Ascending aorta (tissue), 2 donors: Measurements from ENCODE around the gene CCBE1. TPM values are rescaled to one million over a fixed set of nuclear protein-coding genes. Genes with fewer than 3 reads are reported as not detected.

ENCODE experiments used
- DNase-seq, 2 donors: peaks; one replicate each; pipeline ENCODE4 v3.0.0-alpha.2; 2019; ENCODE audit warnings: low spot score in 2 of 2
- H3K27ac ChIP-seq, 2 donors: fragments of 200-600 bp; sonication (generic); one replicate each; pipeline ENCODE4 v1.5.1; 2016 to 2017; ENCODE audit warnings: mild to moderate bottlenecking in 1 of 2
- H3K27me3 ChIP-seq: fragments of 200-600 bp; sonication (generic); one replicate; pipeline ENCODE4 v1.5.1; 2017
- H3K36me3 ChIP-seq, 2 donors: fragments of 200-600 bp; sonication (generic); one replicate each; pipeline ENCODE4 v1.5.1; 2016
- H3K4me1 ChIP-seq, 2 donors: fragments of 200-600 bp; sonication (generic); one replicate each; pipeline ENCODE4 v1.5.1; 2016 to 2017; ENCODE audit warnings: mild to moderate bottlenecking in 1 of 2
- H3K4me3 ChIP-seq, 2 donors: fragments of 200-600 bp; sonication (generic); one replicate each; pipeline ENCODE4 v1.5.1; 2016 to 2017; ENCODE audit warnings: mild to moderate bottlenecking in 1 of 2
- H3K9me3 ChIP-seq, 2 donors: fragments of 200-600 bp; sonication (generic); one replicate each; pipeline ENCODE4 v1.5.1; 2016
- intact Hi-C: fragments of 100-400 bp; cut with DNase I; formaldehyde crosslinking; loops from one replicate; pipeline ENCODE4 v1.15.1; 2023
- total RNA-seq: library from RNA; depleted of rRNA; stranded (reverse); fragments of >200 nt; gene quantifications from one replicate; pipeline ENCODE4 v1.1.0, GENCODE V29; 2016
- TF ChIP-seq, protein P1 (sequence below), 3 experiments: fragments of 200-600 bp in 2 of 3; fragments of 450-650 bp in 1 of 3; sonication (generic) in 2 of 3; IDR thresholded peaks; one replicate each; pipeline ENCODE4 v1.5.1; 2016 to 2019; ENCODE audit warnings: antibody characterized with exemption in 3 of 3, mild to moderate bottlenecking in 1 of 3, moderate library complexity in 1 of 3

The CCBE1 gene
- total RNA-seq, 1 donor from 2014 or later = 0.32 TPM

DNA sequence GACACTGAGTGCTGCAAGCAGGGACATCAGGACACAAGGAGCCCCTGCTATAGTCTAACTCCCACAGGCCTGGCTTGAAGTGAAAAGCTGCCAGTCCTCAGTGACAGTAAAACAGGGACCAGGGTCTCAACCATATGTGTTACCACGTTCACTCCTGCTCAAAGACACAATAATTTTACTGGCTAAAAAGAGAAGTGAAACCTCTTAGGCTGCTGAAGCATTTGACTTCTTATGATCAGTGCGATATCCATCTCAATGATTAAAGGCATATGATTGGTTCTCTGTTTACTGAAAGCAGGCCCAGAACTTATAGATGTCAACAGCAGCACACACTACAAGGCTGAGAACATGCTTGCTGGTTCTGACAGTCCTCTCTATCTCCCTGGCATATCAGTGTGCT is 208.3 kb downstream of the CCBE1 start:
- DNase-seq = no peak
- H3K36me3 ChIP-seq = no peaks in the 10 kb centered on the region
- H3K9me3 ChIP-seq = no peaks in the 10 kb centered on the region
- TF ChIP-seq, protein P1, sequence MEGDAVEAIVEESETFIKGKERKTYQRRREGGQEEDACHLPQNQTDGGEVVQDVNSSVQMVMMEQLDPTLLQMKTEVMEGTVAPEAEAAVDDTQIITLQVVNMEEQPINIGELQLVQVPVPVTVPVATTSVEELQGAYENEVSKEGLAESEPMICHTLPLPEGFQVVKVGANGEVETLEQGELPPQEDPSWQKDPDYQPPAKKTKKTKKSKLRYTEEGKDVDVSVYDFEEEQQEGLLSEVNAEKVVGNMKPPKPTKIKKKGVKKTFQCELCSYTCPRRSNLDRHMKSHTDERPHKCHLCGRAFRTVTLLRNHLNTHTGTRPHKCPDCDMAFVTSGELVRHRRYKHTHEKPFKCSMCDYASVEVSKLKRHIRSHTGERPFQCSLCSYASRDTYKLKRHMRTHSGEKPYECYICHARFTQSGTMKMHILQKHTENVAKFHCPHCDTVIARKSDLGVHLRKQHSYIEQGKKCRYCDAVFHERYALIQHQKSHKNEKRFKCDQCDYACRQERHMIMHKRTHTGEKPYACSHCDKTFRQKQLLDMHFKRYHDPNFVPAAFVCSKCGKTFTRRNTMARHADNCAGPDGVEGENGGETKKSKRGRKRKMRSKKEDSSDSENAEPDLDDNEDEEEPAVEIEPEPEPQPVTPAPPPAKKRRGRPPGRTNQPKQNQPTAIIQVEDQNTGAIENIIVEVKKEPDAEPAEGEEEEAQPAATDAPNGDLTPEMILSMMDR (IDR thresholded peaks at IDR 0.05) = no peak
- no peaks in the 10 kb centered on the region for H3K27me3 ChIP-seq
- H3K27ac ChIP-seq = no peak overlapping the region
- H3K4me1 ChIP-seq = no peaks in the 10 kb centered on the region
- intact Hi-C loops = no loop called here
- no peak overlapping the region for H3K4me3 ChIP-seq

DNA sequence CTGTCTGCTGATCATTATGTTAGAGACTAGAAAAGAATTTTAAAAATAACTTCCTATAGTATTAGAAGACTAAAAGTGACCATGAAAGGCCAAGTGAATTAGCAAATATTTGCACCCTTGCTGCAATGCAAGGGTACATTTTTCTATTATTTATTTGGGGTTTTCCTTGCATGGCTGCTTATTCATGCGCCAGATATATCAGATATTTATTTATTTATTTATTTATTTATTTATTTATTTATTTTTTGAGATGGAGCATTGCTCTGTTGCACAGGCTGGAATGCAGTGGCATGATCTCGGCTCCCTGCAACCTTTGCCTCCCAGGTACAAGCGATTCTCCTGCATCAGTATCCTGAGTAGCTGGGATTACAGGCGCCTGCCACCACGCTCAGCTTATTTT is 211.8 kb downstream of the CCBE1 start:
- Histone ChIP-seq H3K9me3 (no peaks in the 10 kb centered on the region), H3K27ac (no peak overlapping the region), H3K4me1 (no peaks in the 10 kb centered on the region), H3K4me3 (no peak overlapping the region), H3K27me3 (no peaks in the 10 kb centered on the region), H3K36me3 (no peaks in the 10 kb centered on the region)
- TF ChIP-seq, protein P1 (IDR thresholded peaks at IDR 0.05) = no peak
- intact Hi-C loops = no loop called here
- no peak for DNase-seq

DNA sequence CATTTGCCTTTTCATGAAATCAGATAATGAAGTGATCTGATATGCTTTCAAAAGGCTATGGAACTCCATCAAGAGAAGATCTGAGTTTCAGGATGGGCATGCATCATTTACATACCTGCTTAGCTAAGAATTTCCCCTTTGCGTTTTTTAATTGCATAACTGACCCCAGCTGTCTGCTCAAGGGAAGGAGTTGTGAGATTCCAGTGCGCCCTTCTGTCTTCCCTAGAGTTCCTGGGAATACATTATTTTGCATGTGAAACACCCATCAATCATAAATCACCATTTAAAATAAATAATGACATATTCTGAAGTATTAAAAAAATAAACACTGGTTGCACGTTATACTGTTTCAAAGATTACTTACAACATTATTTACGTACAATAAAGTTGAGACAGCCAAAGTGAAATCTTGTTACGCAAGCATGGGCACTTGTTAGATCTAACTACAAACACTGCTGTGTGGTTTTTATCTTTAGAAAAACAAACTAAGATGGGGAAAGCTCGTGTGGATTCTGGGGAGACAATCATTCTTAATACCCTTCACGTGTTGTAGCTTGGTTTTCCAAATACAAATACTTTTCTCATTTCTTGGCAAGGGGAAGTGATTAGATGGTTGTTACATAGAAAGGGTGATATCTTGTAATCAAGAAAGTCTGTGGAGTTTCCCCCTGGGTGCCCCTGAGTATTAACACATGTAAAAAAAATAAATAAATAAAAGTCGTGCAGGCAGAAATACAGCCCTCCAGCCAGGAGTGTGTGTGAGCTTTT is 212.5 kb downstream of the CCBE1 start:
- no peak overlapping the region for H3K27ac ChIP-seq
- no peaks in the 10 kb centered on the region for H3K4me1 ChIP-seq
- H3K27me3 ChIP-seq = no peaks in the 10 kb centered on the region
- TF ChIP-seq, protein P1 (IDR thresholded peaks at IDR 0.05) = no peak
- H3K36me3 ChIP-seq = no peaks in the 10 kb centered on the region
- intact Hi-C loops = no loop called here
- no peak overlapping the region for H3K4me3 ChIP-seq
- H3K9me3 ChIP-seq = no peaks in the 10 kb centered on the region
- no peak for DNase-seq

DNA sequence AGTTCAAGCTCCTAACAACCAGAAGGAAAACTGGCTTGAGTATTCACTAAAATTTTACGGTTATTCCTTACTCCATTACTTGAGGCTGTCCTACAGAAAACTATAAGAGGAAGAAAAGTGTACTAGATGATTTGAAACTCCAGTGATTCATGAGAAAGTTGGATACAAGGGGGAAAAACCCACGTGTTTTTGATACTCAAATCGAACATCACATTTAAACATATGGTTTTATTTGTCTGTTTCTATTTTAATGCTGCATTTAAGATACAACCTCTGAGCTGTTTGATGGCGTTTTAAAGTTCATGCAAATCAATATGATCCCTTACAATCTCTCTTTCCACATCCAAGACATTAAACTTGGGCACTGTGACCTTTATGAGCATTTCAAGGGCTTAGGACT is 213.1 kb downstream of the CCBE1 start:
- H3K4me1 ChIP-seq = no peaks in the 10 kb centered on the region
- no peak overlapping the region for H3K27ac ChIP-seq
- TF ChIP-seq, protein P1 (IDR thresholded peaks at IDR 0.05) = no peak
- no peaks in the 10 kb centered on the region for H3K27me3 ChIP-seq
- no peak overlapping the region for H3K4me3 ChIP-seq
- H3K36me3 ChIP-seq = no peaks in the 10 kb centered on the region
- DNase-seq = no peak
- intact Hi-C loops = no loop called here
- no peaks in the 10 kb centered on the region for H3K9me3 ChIP-seq

DNA sequence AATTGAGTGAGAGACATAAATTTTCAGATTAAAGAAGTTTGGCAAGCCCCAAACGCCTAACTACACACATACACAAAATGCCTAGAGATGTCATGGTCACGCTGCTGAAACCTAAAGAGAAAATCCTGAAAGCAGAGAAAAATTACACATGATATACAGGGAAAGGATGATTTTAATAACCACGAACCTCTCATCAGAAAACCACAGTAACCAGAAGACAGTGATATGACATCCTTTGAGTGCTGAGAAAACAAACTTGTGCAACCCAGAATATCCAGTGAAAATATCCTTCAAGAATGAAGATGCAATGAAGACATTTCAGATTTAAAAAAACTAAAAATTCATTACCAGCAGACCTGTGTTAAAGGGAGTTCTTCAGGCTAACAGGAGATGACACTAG is 215.8 kb downstream of the CCBE1 start:
- Histone ChIP-seq H3K4me3 (no peak overlapping the region), H3K27ac (no peak overlapping the region), H3K9me3 (no peaks in the 10 kb centered on the region), H3K4me1 (no peaks in the 10 kb centered on the region), H3K36me3 (no peaks in the 10 kb centered on the region), H3K27me3 (no peaks in the 10 kb centered on the region)
- no peak for DNase-seq
- TF ChIP-seq, protein P1 (IDR thresholded peaks at IDR 0.05) = no peak
- intact Hi-C loops = no loop called here
